Measurements from ENCODE around the gene SKAP1. TPM values are rescaled to one million over a fixed set of nuclear protein-coding genes. Genes with fewer than 3 reads are reported as not detected.
A peak's percentile ranks its signal among the peaks of the same experiment; 100 is the strongest.

Gene SKAP1
- polyA plus RNA-seq, 3 donors from 2014 or later: 325 to 458 (median 329) TPM

- no peak for DNase-seq
- Mint-ChIP-seq H3K4me1 (no peaks in the 10 kb centered on the region), H3K27me3 (ENCODE audit: low read depth in 3 of 3) (peaks cover 6 to 15% (median 11%) of the 10 kb centered on the region in 3 donors), H3K27ac (peak overlapping the region in 1 of 6 donors; percentile 55), H3K36me3 (peaks cover 15 to 39% (median 17%) of the 10 kb centered on the region in 3 donors), H3K4me3 (no peak overlapping the region), H3K9me3 (no peaks in the 10 kb centered on the region)
Observed at GRCh38 chr17:48121923-48122664, 307.9 kb downstream of the SKAP1 start.

DNA sequence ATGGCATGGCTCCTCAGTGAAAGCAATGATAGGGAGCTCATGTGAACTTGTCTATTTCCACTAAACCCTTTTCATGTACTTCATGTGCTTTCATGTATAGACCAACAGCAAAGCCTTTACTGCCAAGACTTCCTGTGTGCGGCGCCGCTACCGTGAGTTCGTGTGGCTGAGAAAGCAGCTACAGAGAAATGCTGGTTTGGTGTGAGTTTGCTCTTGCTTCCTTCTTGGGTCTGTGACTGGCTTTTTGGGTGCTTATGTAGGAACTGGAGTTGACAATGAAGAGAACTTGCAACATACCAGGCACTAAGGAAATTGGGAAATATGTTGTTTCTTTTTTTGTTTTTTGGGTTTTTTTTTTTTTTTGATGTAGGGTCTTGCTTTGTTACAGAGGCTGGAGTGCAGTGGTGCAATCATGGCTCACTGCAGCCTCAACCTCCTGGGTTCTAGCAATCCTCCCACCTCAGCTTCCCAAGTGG, 316.8 kb downstream of the SKAP1 start:
- H3K9me3 Mint-ChIP-seq: no peaks in the 10 kb centered on the region
- peaks cover 0 to 8% (median 4%) of the 10 kb centered on the region in 3 donors for H3K27me3 Mint-ChIP-seq (ENCODE audit: low read depth in 3 of 3)
- peak; percentile 16 to 34 (median 26) for DNase-seq
- peak overlapping the region in 4 of 5 donors; percentile 35 to 63 (median 52) for H3K4me3 Mint-ChIP-seq
- H3K27ac Mint-ChIP-seq: peak overlapping the region; percentile 63 to 89 (median 84)
- H3K36me3 Mint-ChIP-seq: peaks cover 0 to 6% (median 5%) of the 10 kb centered on the region in 3 donors
- H3K4me1 Mint-ChIP-seq: peaks cover 40 to 45% of the 10 kb centered on the region in 2 donors

DNA sequence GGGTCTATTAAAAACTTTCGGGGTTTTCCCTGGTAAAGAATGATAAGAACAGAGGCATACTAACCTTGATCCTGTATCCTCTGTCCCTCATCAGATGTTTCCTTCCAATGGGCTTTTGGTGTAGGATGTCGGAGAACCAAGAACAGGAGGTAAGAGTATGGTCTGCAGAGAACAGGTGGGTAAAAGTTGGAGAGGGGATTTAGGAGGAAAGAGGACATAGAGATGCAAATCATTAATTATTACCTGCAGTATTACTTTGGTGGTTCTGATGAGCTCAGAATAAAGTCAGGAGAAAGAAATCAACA, 318.1 kb downstream of the SKAP1 start:
- no peak for DNase-seq
- H3K36me3 Mint-ChIP-seq: no peaks in the 10 kb centered on the region
- peak overlapping the region; percentile 13 to 85 (median 74) for H3K27ac Mint-ChIP-seq
- H3K4me1 Mint-ChIP-seq: peaks cover 51 to 58% of the 10 kb centered on the region in 2 donors
- H3K27me3 Mint-ChIP-seq (ENCODE audit: low read depth in 3 of 3): peaks cover 0 to 8% (median 4%) of the 10 kb centered on the region in 3 donors
- H3K4me3 Mint-ChIP-seq: peak overlapping the region in 2 of 5 donors; percentile 41 to 50
- no peaks in the 10 kb centered on the region for H3K9me3 Mint-ChIP-seq

GRCh38 chr17:48110761-48111160, 319.3 kb downstream of the SKAP1 start:
- Mint-ChIP-seq H3K27me3 (ENCODE audit: low read depth in 3 of 3) (peaks cover 0 to 7% (median 3%) of the 10 kb centered on the region in 3 donors), H3K36me3 (no peaks in the 10 kb centered on the region), H3K27ac (peak overlapping the region in 5 of 6 donors; percentile 10 to 76 (median 43)), H3K9me3 (no peaks in the 10 kb centered on the region), H3K4me1 (peaks cover 54 to 62% of the 10 kb centered on the region in 2 donors), H3K4me3 (peak overlapping the region in 1 of 5 donors; percentile 5)
- DNase-seq: no peak

DNA sequence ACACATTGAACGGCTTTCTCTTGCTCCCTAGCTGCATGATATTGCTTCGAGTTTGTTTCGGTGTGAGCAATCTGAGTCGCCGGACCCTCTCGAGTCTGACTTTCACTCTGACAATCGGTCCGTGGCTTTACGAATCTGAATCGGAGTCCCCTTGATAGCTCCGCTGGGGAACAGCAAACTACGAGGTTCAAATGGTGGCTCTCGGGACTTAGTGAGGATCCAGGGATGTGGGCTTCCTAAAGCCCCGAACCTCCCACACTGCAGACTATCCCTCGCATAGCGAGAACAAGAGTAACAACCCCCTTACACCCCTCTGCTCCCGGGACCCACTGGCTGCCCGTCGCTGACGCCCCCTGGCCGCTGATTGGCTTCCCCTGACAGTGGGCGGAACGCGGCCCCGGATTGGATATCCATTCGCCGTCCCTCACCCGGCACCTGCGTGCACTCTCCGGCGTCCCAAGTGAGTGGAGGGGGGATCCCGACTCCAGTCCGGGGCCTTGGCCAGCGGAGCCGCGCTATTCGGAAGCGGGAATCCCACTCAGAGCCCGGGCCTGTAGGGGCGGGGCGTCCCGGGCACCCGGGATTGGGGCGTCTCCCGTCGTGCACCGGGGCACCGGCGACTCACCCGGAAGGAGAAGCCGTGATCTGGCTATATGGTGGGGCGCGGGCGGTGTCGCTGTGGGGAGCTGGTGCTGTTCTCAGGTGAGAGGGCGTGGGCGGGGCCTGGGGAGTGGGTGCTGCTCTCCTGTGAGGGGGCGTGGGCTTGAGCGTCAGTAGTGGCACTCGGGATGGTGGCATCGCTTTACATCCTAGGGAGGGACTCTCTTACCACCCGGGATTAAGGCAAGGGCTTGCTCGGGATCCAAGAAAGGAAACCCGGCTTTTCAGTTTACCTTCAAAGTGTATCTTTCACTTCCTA, 322.6 kb downstream of the SKAP1 start, which contains the start of gene SNX11:
SNX11 (plus strand) TSS at position 630 of the 919 bp plus-strand sequence. CDS start 4,278 bp downstream, outside the sequence.
- Mint-ChIP-seq H3K4me3 (peak within 1 kb of the TSS; percentile 88 to 98 (median 95)), H3K27ac (peak within 1 kb of the TSS; percentile 88 to 96 (median 90)), H3K9me3 (peaks cover 0 to 4% (median 0%) of the 10 kb centered on the region in 6 donors), H3K36me3 (no peaks in the 10 kb centered on the region), H3K4me1 (peaks cover 66 to 72% of the 10 kb centered on the region in 2 donors), H3K27me3 (ENCODE audit: low read depth in 3 of 3) (peaks cover 5 to 11% (median 11%) of the 10 kb centered on the region in 3 donors)
- DNase-seq: peak; percentile 85 to 86 (median 86)

DNA sequence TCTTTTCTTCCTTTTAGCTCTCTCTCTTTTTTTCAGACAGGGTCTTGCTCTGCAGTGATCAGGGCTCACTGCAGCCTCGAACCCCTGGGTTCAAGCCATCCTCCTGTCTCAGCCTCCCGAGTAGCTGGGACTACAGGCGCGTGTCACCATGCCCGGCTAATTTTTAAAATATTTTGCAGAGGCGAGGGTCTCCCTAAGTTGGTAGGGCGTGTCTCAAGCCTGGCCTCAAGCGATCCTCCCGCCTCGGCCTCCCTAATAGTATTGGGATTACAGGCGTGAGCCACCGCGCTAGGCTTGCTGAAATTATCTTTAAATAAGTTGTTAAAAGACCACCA, 323.2 kb downstream of the SKAP1 start:
- Mint-ChIP-seq H3K27me3 (ENCODE audit: low read depth in 3 of 3) (peaks cover 5 to 11% (median 8%) of the 10 kb centered on the region in 3 donors), H3K36me3 (no peaks in the 10 kb centered on the region), H3K9me3 (peaks cover 0 to 4% (median 0%) of the 10 kb centered on the region in 6 donors), H3K27ac (peak overlapping the region; percentile 88 to 96 (median 90)), H3K4me3 (peak overlapping the region; percentile 88 to 98 (median 95)), H3K4me1 (peaks cover 66 to 72% of the 10 kb centered on the region in 2 donors)
- no peak for DNase-seq

- no peak for DNase-seq
- H3K4me1 Mint-ChIP-seq: peaks cover 63 to 72% of the 10 kb centered on the region in 2 donors
- H3K36me3 Mint-ChIP-seq: no peaks in the 10 kb centered on the region
- peak overlapping the region; percentile 34 to 53 (median 42) for H3K4me3 Mint-ChIP-seq
- H3K27me3 Mint-ChIP-seq (ENCODE audit: low read depth in 3 of 3): peaks cover 8 to 20% (median 9%) of the 10 kb centered on the region in 3 donors
- peaks cover 0 to 4% (median 0%) of the 10 kb centered on the region in 6 donors for H3K9me3 Mint-ChIP-seq
- H3K27ac Mint-ChIP-seq: peak overlapping the region; percentile 46 to 73 (median 60)
Observed at GRCh38 chr17:48104440-48104839, 325.6 kb downstream of the SKAP1 start.

- peaks cover 8 to 20% (median 9%) of the 10 kb centered on the region in 3 donors for H3K27me3 Mint-ChIP-seq (ENCODE audit: low read depth in 3 of 3)
- peak overlapping the region; percentile 78 to 88 (median 80) for H3K27ac Mint-ChIP-seq
- no peaks in the 10 kb centered on the region for H3K36me3 Mint-ChIP-seq
- peak; percentile 65 to 68 (median 67) for DNase-seq
- H3K4me1 Mint-ChIP-seq: peaks cover 53 to 62% of the 10 kb centered on the region in 2 donors
- H3K4me3 Mint-ChIP-seq: peak overlapping the region; percentile 62 to 91 (median 83)
- H3K9me3 Mint-ChIP-seq: peaks cover 0 to 4% (median 0%) of the 10 kb centered on the region in 6 donors
Observed at GRCh38 chr17:48102798-48103715, 327.0 kb downstream of the SKAP1 start.

GRCh38 chr17:48102043-48102750, 327.8 kb downstream of the SKAP1 start:
- Mint-ChIP-seq H3K9me3 (peaks cover 0 to 4% (median 0%) of the 10 kb centered on the region in 6 donors), H3K36me3 (no peaks in the 10 kb centered on the region), H3K27ac (peak overlapping the region in 4 of 6 donors; percentile 57 to 88 (median 82)), H3K4me3 (peak overlapping the region; percentile 78 to 91 (median 89)), H3K4me1 (peaks cover 47 to 60% of the 10 kb centered on the region in 2 donors), H3K27me3 (ENCODE audit: low read depth in 3 of 3) (peaks cover 8 to 20% (median 9%) of the 10 kb centered on the region in 3 donors)
- no peak for DNase-seq

DNA sequence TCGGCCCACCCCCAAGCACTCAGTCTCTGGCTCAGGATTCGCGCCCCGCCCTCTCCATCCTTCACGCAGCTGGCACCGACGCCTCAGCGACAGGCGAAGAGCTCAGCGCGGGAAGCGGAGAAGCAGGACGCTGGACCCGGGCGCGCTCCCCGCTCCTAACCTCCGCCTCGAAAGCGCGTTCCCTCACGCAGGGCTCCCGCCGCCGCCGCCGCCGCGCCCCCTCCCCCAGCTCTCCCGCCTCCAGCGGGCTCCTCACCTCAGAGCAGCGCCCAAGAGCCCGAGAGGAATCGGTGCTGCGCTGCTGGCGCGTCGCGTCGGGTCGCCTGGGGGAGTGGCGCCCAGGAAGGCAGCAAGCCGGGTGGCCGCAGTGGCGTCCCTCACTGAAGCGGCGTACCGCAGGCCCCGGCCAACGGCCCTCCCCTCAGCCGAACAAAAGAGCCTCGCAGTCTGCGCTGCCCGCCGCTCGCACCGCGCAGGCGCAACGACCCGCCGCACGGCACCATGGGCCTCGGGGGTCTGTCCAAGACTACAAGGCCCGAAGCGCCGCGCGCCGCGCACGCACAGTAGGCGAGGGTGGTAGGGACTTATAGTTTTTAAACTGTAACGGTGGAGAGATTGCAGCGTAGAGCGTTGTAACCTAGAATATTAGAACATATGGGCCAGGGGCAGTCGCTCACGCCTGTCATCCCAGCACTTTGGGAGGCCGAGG, 328.8 kb downstream of the SKAP1 start, which contains the start of gene CBX1:
CBX1 (minus strand) TSS at position 467 of the 709 bp plus-strand sequence. CDS start 24,474 bp downstream, outside the sequence.
- peaks cover 43 to 53% of the 10 kb centered on the region in 2 donors for H3K4me1 Mint-ChIP-seq
- H3K9me3 Mint-ChIP-seq: peaks cover 0 to 4% (median 0%) of the 10 kb centered on the region in 6 donors
- H3K27me3 Mint-ChIP-seq (ENCODE audit: low read depth in 3 of 3): peaks cover 7 to 20% (median 8%) of the 10 kb centered on the region in 3 donors
- peak within 1 kb of the TSS; percentile 31 to 86 (median 80) for H3K27ac Mint-ChIP-seq
- peak within 1 kb of the TSS; percentile 88 to 91 (median 89) for H3K4me3 Mint-ChIP-seq
- peak; percentile 91 to 92 (median 91) for DNase-seq
- no peaks in the 10 kb centered on the region for H3K36me3 Mint-ChIP-seq

DNA sequence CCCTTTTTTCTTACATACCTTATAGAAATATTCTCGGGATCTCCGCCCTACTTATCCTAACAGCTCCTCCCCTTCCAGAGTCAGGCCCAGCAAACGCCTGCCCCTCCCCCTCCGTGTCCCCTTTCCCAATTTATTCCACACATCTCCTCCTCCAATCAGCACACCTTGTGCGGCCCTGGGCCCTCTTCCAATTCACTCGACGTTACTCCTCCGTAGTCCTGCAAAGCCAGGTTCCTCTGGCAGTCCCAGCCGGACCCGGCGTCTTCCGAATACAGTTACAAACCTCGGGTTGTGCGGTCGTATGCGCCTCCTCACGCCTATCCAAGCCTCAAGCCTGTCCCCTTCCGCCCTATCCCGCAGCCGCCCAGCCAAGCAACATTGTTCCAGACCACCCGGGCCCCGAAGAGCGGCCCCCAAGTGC, 329.4 kb downstream of the SKAP1 start:
- no peak for DNase-seq
- Mint-ChIP-seq H3K4me3 (peak overlapping the region; percentile 88 to 91 (median 89)), H3K4me1 (peaks cover 43 to 53% of the 10 kb centered on the region in 2 donors), H3K27ac (peak overlapping the region in 5 of 6 donors; percentile 57 to 86 (median 77)), H3K27me3 (ENCODE audit: low read depth in 3 of 3) (peaks cover 7 to 20% (median 8%) of the 10 kb centered on the region in 3 donors), H3K9me3 (peaks cover 0 to 4% (median 0%) of the 10 kb centered on the region in 6 donors), H3K36me3 (no peaks in the 10 kb centered on the region)
